LHCN-M2 (cell line): ENCODE measurements around the gene CLDN16. TPM values are rescaled to one million over a fixed set of nuclear protein-coding genes. Genes with fewer than 3 reads are reported as not detected.

Source experiments
- DNase-seq: peaks from one replicate; pipeline ENCODE4 v3.0.0-alpha.2; 2012; ENCODE audit warnings: low read depth
- total RNA-seq: library from RNA; depleted of rRNA; stranded (reverse); fragments of >200 nt; gene quantifications from 2 replicates; pipeline ENCODE4 v1.2.3, GENCODE V29; 2014; rRNA removed

CLDN16 gene
- total RNA-seq, 1 experiment from 2014 or later, result not detected

DNA sequence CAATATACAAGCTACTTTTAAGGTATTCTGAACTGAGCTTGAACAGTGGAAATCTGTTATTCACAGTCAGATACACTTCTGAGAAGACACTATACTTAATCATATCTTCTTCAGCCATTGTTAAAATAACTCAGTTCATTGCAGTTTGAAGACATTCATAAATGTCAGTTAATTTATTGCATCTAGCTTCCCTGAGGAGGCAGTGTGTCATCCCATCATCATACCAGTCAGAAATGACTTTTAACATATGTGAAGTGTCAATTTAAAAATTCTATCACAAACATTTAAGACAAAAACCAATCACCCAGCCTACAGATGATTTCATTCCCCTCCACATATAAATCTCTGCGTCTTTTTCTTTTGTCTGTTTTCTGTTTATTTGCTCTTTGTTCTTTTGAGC, 54.3 kb downstream of the CLDN16 start:
- no peak for DNase-seq

DNA sequence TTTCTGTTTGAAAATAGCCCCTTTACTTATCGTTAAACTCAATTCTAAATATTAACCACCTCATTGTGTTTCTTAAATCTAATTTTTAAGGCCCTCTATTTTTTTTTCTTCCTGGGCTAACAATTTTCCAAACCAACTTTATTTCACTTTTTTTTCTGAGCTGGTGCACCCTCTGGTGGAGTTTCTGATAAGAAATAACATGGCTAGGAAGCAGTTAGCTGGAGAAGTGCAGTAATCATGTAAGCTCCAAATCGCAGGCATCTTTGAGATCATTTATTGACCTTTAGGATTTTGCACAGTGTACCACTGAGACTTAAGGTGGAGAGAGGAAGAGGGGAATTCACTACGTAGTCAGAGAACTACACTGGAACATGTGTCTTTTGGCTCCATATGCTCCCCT, 55.3 kb downstream of the CLDN16 start:
- peak; percentile 38 for DNase-seq

DNA sequence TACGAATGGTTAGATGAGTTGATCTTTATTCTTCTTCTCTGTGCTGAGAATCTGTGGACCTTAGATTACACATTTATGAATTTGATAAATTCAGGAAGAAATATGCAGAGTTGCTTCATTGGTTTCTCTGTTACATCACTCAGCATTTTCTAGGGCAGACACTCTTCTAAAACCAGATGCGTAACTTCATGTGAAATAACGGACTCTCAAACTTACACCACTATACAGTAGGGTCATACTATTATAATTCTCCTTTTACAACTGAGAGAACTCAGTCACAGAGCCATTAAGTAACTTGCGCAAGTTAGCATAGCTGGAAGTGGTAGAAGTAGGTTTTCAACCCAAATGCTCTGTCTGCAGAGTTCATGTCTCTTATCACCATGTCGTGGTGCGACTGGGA, 56.0 kb downstream of the CLDN16 start:
- DNase-seq, result no peak

DNA sequence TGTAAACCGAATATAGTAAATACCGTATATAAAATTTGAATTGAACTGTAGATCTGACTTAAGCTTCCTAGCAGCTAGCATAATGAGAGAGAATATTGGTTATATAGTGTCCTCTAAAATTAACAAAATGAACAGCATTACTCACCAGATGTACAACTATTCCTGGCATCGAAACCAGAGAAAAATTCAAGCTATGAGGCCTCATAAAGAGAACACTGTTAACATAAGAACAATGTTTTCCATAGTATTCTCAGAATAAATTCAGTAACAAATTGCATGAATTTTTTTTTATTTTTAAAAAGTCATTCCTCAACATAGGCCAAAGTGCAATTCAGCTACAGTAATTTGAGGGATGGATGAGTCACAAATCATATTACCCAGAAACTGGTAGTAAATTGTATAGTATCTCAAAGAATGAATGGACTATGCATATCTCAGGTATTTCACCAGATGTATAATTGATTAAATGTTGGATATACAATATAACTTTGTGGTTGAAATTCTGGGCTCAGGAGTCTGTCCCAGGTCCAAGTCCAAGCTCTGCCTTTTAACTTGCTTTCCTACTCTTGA, 56.7 kb downstream of the CLDN16 start:
- no peak for DNase-seq

DNA sequence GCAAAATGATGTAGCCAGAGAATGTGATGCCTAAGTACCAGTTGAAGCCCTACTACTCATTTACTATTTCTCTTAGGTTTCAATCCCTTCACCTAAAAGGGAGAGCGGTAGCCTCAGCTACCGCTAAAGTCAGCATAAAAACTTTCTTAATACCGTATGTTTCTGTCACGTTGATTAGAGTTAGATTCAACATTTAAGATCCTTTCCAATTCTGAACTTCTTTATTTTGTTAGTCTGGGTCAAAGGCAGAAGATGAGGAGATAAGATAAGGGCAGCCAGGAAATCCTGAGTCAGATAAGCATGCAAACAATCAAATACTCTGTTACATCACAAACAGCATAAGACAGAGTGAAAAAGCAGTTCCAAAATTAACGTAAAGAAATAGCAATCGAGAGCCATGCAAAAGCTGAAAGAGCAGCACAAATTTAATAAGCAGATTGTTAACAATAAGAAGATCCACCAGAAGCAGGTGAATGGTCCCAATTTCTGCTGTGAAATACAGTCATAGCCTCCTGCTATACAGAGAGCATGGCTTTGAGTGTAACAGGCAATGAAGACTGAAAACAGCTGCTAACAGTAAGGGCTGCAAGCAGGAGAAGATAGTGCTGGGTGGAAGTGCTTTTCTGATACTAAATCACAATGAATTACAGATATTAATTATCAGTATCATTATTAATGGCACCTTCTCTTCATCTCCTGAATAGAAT, 58.8 kb downstream of the CLDN16 start:
- no peak for DNase-seq

DNA sequence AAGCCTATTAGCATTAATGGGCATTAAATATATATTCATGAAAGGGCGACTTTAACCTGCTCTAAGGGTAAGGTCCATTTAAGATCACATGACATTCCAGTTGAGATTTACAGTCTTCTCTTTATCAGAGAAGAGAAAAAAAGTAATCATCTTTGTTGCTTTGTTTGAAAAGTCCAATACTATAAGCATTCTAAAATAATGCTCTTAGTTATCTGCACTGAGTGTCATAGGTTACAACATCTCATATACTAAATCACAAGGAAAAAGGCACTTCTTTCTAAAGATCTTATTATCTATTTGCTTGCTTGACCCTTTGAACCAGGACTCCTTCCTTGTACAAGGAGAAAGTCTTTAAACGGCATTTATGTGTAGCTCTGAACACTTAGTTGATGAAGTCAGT, 60.3 kb downstream of the CLDN16 start:
- no peak for DNase-seq

DNA sequence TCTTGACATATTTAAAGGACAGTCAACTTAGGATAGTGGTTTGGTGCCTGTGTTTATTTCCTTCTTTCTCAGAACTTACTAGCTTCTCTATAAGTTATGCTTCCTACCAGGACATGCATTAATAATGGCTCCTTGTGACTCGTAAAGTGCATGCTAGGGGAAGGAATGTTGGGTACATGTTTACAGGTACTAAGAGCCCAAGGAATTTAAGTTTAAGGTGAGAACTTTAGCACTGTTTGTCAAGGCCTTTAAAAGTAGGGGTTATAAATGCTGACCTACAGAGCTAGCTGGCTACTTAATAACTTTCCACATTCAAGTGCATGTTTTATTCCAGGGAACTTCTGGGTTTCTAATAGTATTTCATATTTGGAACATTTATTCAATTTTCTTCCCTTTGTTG, 61.8 kb downstream of the CLDN16 start, which contains the start of gene TMEM207:
Gene TMEM207, minus strand, starts transcription at position 101 of the 400 bp plus-strand sequence. Its CDS starts 92 bp downstream, at position 9.
- no peak for DNase-seq

DNA sequence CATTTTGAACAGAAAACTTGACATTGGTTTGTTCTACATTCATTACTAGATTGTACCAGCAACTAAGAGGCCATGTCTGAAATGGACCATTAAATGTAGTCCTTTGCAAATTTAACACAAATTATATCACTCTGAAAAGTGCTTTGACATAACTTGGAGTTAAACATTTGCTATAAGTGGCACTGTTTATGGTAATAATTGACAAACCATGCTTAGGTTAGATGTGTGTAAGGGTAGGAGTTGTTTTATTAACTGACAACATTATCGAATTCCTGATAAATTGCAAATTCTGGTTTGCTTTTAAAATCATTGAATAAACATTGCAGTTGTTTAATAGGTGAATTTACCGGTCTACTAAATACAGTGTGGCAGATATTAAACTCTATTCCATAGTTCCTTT, 67.9 kb downstream of the CLDN16 start:
- no peak for DNase-seq

DNA sequence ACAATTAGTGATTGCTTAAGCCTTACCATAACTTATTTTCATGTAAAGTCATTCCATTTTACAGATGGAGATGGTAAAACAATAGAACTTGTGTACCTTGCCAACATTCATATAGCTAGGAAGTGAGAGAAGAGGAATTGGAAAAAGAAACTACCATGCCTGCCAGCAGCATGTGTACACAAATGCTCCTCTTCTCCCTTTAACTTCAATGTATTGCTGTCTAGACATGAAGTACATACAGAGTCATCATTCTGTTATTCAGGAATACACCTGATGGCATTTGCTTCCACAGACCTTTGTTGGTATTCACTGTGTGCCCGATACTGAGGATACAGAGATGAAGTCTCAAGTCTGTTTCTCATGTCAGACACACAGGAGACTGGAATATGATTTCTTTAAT, 68.8 kb downstream of the CLDN16 start:
- DNase-seq, result no peak

DNA sequence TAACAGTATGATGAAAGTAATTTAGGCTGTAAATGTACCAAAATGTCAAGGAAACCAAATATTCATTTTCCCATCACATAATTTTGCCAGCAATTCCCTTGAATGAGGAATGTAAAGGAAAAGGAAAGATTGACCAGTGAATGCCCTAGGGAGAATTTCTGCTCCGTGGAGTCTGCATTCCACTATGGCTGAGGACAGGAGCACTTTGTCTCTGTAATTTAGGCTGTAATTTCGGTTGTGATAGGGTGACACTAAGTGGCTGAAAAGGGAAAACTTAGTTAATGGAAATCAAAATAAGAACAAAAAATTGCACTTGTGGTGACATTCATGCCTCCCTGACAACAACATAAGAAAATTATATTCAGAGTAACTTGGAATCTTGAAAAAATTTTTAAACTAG, 70.1 kb downstream of the CLDN16 start:
- DNase-seq, result peak; percentile 20

Other genes starting within 250 kb of the CLDN16 start
- 0.06 TPM in 1 of 2 replicates, not detected in the other for gene CLDN1, start 65.7 kb upstream of the CLDN16 start, total RNA-seq
- gene TMEM207, start 61.7 kb downstream of the CLDN16 start, total RNA-seq, result not detected in 2 replicates
- 8.0 and 8.8 TPM in 2 replicates for gene IL1RAP, start 125.9 kb downstream of the CLDN16 start, total RNA-seq